Renal cortical epithelial cell (primary cell): ENCODE data around the gene IFNA7. TPM values are rescaled to one million over a fixed set of nuclear protein-coding genes. Genes with fewer than 3 reads are reported as not detected.
"Not testable (repeated sequence)": the region's sequence is repeated elsewhere in the genome, so short reads cannot be mapped to it uniquely, and the experiment has no call there.

ENCODE experiments used
- DNase-seq: peaks from one replicate; pipeline ENCODE4 v3.0.0-alpha.2; 2011; ENCODE audit warnings: low read depth
- total RNA-seq: library from RNA; depleted of rRNA; stranded (reverse); fragments of >200 nt; gene quantifications from 2 replicates; pipeline ENCODE4 v1.2.3, GENCODE V29; 2014

The IFNA7 gene
- total RNA-seq, 1 donor from 2014 or later, result not detected

DNA sequence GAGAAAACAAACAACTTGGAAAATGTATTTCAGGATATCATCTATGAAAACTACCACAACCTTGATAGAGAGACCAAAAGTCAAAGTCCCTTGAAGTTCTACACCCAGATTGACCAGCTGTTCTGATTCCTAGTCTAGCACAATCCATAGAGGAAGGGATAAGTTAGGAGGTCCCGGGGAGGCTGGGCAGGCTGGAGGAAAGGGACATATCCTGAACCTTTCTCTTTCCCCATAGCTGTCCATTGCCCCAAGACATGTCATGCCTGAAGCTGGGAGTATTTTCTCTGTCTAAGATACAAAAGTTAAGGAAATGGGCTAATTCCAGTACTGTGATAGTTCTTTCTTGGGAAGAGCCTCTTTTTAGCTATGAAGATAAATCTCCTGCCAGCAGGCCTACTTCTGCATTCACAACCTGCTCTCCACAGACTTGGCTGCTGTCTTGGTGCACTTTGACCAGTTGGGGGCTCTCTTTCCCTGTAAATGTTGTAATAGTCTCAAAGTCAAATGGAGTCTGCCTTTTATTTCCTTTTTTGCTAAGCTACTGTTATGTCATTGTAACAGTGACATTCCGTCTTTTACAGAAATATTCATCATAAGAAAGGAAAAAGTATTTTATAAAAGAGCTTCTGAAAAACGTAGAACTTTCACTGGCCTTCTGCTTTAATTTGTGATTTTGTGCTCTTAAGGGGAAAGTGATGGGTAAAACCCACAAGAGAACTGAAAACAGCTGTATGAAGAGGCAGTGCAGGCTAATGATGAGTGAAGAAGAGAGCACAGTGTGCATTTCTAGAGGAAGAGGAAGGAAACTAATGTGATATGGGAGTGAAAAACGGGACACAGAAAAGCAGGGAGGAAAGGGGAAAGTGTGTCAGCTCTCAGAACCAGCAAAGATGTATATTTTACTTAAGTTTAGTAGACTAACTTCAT, 18.9 kb downstream of the IFNA7 start:
- peak; percentile 13 for DNase-seq

DNA sequence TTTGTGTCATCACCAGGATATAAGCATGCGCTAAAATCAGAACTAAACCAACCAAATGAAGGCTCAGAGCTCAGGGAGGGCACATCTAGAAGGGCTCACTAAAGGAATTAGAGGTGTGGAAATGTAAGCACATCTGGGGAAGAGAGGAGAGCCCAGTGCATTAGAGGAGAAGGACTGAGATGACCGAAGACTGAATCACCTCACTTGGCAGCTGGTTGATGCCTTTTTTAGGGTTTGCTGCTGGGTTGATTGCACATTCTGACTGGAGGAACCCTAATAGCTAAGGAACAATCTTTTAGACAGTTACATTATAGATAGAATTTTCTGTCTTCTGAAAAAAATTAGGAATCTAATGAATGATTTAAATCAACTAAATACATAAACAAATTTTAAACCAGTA, 27.3 kb downstream of the IFNA7 start:
- no peak for DNase-seq

DNA sequence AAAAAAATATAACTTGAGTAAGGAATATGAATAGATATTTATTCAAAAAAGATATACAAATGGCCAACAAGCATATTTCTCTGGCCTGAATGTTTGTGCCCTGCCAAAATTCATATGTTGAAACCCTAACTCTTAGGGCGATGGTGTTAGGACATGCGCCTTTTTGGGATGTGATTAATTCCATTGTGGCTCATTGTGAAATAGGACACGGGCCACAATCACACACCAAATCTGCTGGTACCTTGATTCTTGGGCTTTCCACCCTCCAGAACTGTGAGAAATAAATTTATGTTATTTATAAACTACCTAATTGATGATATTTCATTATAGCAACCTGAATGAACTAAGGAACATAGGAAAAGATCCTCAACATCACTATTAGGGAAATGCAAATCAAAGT, 29.8 kb downstream of the IFNA7 start:
- no peak for DNase-seq

DNA sequence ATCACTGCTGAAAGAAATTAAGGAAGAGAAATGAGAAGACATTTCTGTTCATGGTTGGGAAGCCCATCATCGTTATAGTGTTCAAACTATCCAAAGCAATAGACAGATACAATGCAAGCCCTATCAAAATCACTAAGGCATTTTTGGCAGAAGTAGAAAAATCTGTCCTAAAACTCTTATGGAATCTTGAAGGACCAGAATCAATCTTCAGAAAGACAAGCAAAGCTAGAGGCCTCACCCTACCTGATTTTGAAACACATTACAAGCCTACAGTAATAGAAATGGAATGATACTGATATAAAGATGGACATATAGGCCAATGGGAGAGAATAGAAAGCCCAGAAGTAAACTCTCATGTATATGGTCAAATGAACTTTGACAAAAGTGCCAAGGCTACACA, 30.7 kb downstream of the IFNA7 start:
- no peak for DNase-seq

DNA sequence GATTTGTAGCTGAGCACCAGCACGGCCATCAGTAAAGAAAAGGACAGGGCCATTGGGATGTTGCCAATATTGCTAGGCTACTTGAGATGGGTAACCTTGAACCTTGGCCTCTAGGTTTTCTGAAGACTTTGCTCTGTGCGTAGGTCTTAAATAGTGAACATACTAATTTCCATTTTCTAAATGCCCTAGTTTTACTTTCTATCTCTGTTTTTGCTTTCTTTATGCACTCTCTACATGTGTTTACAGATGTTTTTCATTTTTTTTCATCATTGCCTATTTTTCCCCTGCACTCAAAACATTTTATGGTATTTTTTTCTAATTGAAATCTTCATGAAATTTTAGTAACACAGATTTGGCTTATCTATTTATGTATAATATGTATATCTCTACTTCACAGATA, 35.4 kb downstream of the IFNA7 start, which contains the start of gene IFNA21:
Gene IFNA21, minus strand, starts transcription at position 101 of the 400 bp plus-strand sequence. Its CDS starts 48 bp downstream, at position 53.
- not testable (repeated sequence) for DNase-seq

DNA sequence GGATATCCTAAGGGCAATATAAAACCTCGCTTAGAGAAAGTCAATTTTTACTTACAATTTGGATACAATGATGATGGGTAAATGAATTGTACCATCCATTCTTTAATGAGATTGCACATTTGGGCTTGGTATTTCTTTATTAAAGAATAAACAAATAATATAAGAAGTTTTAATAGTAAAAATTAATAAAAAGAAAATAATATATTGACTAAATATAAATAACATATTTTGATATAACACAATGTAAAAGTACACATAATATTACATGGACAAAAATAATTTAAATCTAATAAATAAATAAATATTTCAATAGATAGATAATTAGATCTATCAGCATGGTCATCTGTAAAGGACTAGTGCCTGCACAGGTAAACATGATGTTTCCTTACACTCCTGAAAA, 36.5 kb downstream of the IFNA7 start:
- DNase-seq, result no peak

DNA sequence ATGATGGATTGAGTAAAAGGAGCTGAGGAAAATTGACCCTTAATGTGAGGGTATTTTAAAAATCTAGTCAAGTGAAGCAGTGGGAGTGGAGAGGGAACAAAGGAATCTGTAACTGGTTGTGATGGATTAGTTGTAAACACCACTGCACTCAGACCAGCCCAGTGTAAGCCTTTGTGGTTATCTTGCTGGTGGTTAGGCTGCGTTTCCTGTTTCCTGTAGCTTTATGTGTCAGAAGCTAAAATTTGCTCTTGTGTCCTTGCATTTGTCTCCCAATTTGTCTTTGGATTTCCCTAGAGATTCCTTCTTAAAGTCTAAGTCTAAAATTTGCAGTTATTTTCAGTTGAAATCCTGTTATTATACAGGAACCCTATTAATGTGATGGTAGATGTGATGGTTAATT, 41.8 kb downstream of the IFNA7 start:
- peak; percentile 62 for DNase-seq

DNA sequence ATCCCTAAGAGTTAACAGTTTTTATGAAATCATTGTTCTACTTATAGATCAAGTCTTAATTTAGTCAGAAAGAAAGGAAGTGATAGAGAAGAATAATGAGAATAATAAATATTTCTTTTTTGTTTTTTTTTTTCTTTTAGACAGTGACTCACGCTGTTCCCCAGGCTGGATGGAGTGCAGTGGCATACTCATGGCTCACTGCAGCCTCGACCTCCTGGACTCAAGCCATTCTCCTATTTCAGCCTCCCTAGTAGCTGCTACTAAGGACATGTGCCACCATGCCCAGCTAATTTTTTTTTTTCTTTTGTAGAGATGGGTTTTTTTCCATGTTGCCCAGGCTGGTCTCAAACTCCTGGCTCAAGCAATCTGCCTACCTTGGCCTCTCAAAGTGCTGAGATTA, 46.5 kb downstream of the IFNA7 start:
- no peak for DNase-seq

DNA sequence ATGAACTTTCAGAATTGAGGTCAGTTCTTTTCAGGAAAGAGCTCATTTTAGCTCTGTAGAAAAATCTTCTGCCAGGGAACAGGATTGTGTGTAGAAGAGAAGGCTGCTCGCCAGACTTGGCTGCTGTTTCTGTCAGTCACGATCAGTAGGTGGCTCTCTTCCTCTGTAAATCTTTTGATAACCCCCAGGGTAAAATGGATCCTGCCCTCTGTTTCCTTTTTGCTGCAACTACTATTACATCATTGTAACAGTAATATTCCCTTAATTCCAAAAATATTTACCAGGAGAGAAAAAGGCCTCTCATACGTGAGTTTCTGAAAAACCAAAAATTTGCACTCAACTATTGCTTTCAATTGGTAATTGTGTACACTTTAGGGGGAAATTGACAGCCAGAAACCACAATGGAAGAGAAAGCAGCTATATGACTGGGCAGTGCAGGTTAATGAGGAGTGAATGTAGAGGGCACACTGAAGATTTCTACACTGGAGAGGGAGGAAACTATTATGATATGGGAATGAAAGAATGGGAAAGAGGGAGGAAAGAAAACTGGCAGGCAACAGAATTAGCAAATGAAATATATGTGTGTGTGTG, 47.9 kb downstream of the IFNA7 start:
- peak; percentile 35 for DNase-seq

DNA sequence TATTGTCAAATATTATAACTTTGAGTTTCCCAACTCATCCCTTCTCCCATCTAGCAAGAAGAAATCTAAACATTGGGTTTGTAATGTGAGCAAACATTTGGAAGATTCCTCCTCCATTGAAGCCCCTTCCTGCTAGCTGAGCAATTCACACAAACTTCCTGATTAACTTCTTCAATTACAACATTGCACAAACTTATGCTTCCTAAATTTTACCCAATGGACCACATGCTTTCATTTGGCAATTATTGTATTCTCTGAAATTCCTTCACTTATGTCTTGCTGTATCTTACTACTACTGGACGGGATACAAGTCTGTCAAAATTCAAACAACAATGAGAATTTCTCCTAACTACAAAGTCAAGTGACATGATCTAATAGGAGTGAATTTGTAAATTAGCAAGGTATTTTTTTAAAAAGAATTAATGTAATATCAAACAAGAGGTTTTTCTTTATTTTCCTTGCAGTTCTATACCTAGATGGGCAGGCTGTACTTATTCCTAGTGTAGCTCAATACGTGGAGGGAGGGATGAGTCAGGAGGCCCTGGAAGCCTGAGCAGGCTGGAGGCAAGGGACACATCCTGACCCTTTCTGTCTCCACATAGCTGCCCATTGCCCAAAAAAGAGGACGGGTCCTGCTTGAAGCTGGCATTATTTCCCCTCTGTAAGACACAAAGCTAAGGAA, 48.5 kb downstream of the IFNA7 start:
- DNase-seq, result peak; percentile 26

Other genes with a start within 250 kb of the IFNA7 start
- gene HACD4, start 170.6 kb downstream of the IFNA7 start, total RNA-seq, result 2.3 and 3.0 TPM in 2 replicates
- not detected in 2 replicates for gene IFNB1, start 124.3 kb downstream of the IFNA7 start, total RNA-seq
- gene IFNW1, start 60.4 kb downstream of the IFNA7 start, total RNA-seq, result not detected in 2 replicates
- gene IFNA21, start 35.5 kb downstream of the IFNA7 start, total RNA-seq, result not detected in 2 replicates
- not detected in 2 replicates for gene IFNA4, start 14.6 kb downstream of the IFNA7 start, total RNA-seq
- gene IFNA10, start 4.9 kb upstream of the IFNA7 start, total RNA-seq, result not detected in 2 replicates
- not detected in 2 replicates for gene IFNA16, start 15.1 kb upstream of the IFNA7 start, total RNA-seq
- gene IFNA17, start 26.0 kb upstream of the IFNA7 start, total RNA-seq, result not detected in 2 replicates
- gene IFNA14, start 37.8 kb upstream of the IFNA7 start, total RNA-seq, result not detected in 2 replicates
- gene IFNA5, start 103.1 kb upstream of the IFNA7 start, total RNA-seq, result 0.20 TPM in 1 of 2 replicates, not detected in the other
- 31.3 and 64.1 TPM in 2 replicates for gene KLHL9, start 133.2 kb upstream of the IFNA7 start, total RNA-seq
- not detected in 2 replicates for gene IFNA6, start 148.7 kb upstream of the IFNA7 start, total RNA-seq
- gene IFNA13, start 165.9 kb upstream of the IFNA7 start, total RNA-seq, result not detected in 2 replicates
- gene IFNA2, start 183.2 kb upstream of the IFNA7 start, total RNA-seq, result not detected in 2 replicates
- not detected in 2 replicates for gene IFNA8, start 206.9 kb upstream of the IFNA7 start, total RNA-seq
- gene IFNA1, start 238.2 kb upstream of the IFNA7 start, total RNA-seq, result not detected in 2 replicates